PFSK-1 (cell line): ENCODE results near the gene PTPN5.

ENCODE experiments used
- POLR2AphosphoS5 ChIP-seq: IDR thresholded peaks from 2 replicates; pipeline ENCODE4 v1.6.1; 2012; ENCODE audit warnings: low read depth, mild to moderate bottlenecking, control low read depth, low read length, moderate library complexity
- REST ChIP-seq, 2 experiments: IDR thresholded peaks; 2 replicates each; pipeline versions ENCODE4 v1.6.1 to v1.8.0; 2011 to 2012; ENCODE audit warnings: low read depth in 2 of 2, low read length in 2 of 2, control low read depth in 1 of 2, inconsistent platforms in 1 of 2, mild to moderate bottlenecking in 1 of 2, moderate library complexity in 1 of 2; ENCODE audit not compliant: insufficient read depth in 1 of 2

- TF ChIP-seq POLR2AphosphoS5 (no peak), REST (IDR thresholded peaks at IDR 0.05; ENCODE audit: insufficient read depth in 1 of 2, low read depth in 2 of 2, low read length in 2 of 2) (no peak)
Measured at GRCh38 chr11:18802381-18803257, 11.0 kb upstream of the PTPN5 start.
